ENCODE measurements around the gene SDHD.
"Not testable (repeated sequence)": the region's sequence is repeated elsewhere in the genome, so short reads cannot be mapped to it uniquely, and the experiment has no call there.

The SDHD gene

DNA sequence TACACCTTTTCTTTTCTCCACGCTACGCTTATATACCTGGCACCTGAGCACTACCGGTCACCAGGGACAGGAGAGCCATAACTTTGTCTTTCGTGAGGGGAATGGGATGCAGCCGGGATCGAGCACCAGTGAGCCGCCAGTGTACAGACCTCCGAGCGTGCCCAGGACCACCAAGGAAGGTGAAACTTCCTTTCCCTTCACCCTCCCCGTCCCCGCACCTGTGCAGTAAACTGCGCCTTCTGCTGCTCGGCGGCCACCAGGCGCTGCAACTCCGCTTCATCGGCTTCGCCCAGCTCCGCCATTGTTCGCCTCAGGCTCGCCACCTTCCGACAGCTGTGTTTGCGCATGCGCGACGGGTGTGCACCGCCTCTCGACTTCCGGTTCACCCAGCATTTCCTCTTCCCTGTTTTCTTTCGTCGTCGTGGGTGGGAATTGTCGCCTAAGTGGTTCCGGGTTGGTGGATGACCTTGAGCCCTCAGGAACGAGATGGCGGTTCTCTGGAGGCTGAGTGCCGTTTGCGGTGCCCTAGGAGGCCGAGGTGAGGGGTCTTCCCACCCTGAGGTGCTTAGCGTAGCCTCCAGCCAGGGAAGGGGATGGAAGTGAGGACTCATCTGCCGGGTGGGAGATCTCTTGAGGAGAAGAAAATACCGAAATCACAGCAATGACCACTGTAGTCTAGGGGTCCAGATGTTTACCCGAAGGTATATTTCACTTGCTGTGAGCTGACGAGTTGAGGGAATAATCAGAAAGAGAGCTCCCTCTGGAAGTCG is at the start of gene SDHD, which contains the start of gene TIMM8B:
Gene SDHD (plus strand): TSS at position 452 of the 770 bp plus-strand sequence. CDS start 35 bp downstream, at position 487.
Gene TIMM8B (minus strand): TSS at position 335 of the 770 bp plus-strand sequence. CDS start 33 bp downstream, at position 302.
- no peaks in the 10 kb centered on the region for H3K27me3 Mint-ChIP-seq
- peaks cover 78% of the 10 kb centered on the region for H3K4me1 Mint-ChIP-seq (ENCODE audit: low read depth)
- H3K27ac Mint-ChIP-seq: peak within 1 kb of the TSS; percentile 98
- H3K9me3 Mint-ChIP-seq: no peaks in the 10 kb centered on the region
- H3K4me3 Mint-ChIP-seq: peak within 1 kb of the TSS; percentile 97
- H3K36me3 Mint-ChIP-seq (ENCODE audit: low read depth): peaks cover 88% of the 10 kb centered on the region

DNA sequence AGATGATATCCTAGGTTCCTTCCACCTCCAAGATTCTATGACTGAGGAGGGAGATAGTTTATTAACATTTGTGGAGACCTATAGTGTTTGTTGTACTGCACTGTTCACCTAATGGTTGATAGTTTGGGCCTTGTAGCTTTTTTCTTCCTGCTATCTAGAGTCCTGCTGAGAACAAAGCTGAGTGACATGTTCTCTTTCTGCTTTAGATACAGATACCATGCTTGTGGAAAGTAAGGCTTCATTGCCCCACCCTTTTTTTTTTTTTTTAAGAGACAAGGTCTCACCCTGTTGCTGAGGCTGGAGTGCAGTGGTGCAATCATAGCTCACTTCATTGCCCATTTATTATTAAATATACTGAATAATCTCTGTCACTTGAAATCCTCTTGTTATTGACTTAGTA is 49.1 kb upstream of the SDHD start:
- Mint-ChIP-seq H3K4me3 (no peak overlapping the region), H3K36me3 (ENCODE audit: low read depth) (peaks cover 72% of the 10 kb centered on the region)

GRCh38 chr11:112042161-112042960 is 44.3 kb upstream of the SDHD start:
- Mint-ChIP-seq H3K9me3 (no peaks in the 10 kb centered on the region), H3K36me3 (ENCODE audit: low read depth) (peaks cover 86% of the 10 kb centered on the region), H3K4me3 (no peak overlapping the region), H3K27me3 (no peaks in the 10 kb centered on the region), H3K4me1 (ENCODE audit: low read depth) (peaks cover 21% of the 10 kb centered on the region), H3K27ac (peak overlapping the region; percentile 55)

More for the DNA sequence above, 49.1 kb upstream of the SDHD start:
- Mint-ChIP-seq H3K4me1 (ENCODE audit: low read depth) (peaks cover 15% of the 10 kb centered on the region), H3K27me3 (no peaks in the 10 kb centered on the region), H3K27ac (no peak overlapping the region), H3K9me3 (no peaks in the 10 kb centered on the region)

GRCh38 chr11:112042961-112043304 is 43.7 kb upstream of the SDHD start:
- Mint-ChIP-seq H3K4me3 (no peak overlapping the region), H3K9me3 (no peaks in the 10 kb centered on the region), H3K27ac (no peak overlapping the region), H3K4me1 (ENCODE audit: low read depth) (peaks cover 27% of the 10 kb centered on the region), H3K36me3 (ENCODE audit: low read depth) (peaks cover 86% of the 10 kb centered on the region), H3K27me3 (no peaks in the 10 kb centered on the region)

- H3K27ac Mint-ChIP-seq: no peak overlapping the region
- H3K36me3 Mint-ChIP-seq (ENCODE audit: low read depth): peaks cover 87% of the 10 kb centered on the region
Measured at GRCh38 chr11:112044961-112045360, 41.7 kb upstream of the SDHD start.

DNA sequence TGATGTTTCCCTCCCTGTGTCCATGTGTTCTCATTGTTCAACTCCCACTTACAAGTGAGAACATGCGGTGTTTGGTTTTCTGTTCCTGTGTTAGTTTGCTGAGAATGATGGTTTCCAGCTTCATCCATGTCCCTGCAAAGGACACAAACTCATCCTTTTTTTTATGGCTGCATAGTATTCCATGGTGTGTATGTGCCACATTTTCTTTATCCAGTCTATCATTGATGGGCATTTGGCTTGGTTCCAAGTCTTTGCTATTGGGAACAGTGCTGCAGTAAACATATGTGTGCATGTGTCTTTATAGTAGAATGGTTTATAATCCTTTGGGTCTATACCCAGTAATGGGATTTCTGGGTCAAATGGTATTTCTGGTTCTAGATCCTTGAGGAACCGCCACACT is 40.0 kb upstream of the SDHD start:
- Mint-ChIP-seq H3K4me1 (ENCODE audit: low read depth) (peaks cover 44% of the 10 kb centered on the region), H3K36me3 (ENCODE audit: low read depth) (peaks cover 90% of the 10 kb centered on the region)
- H3K27me3 Mint-ChIP-seq, H3K27ac Mint-ChIP-seq, H3K9me3 Mint-ChIP-seq, H3K4me3 Mint-ChIP-seq: not testable (repeated sequence)

More at GRCh38 chr11:112044961-112045360, 41.7 kb upstream of the SDHD start:
- no peaks in the 10 kb centered on the region for H3K9me3 Mint-ChIP-seq
- peaks cover 46% of the 10 kb centered on the region for H3K4me1 Mint-ChIP-seq (ENCODE audit: low read depth)
- H3K4me3 Mint-ChIP-seq: no peak overlapping the region
- H3K27me3 Mint-ChIP-seq: no peaks in the 10 kb centered on the region

- not testable (repeated sequence) for H3K4me3 Mint-ChIP-seq, H3K27me3 Mint-ChIP-seq, H3K9me3 Mint-ChIP-seq
- Mint-ChIP-seq H3K36me3 (ENCODE audit: low read depth) (peaks cover 83% of the 10 kb centered on the region), H3K27ac (peak overlapping the region; percentile 63), H3K4me1 (ENCODE audit: low read depth) (peaks cover 31% of the 10 kb centered on the region)
Measured at GRCh38 chr11:112048256-112048655, 38.4 kb upstream of the SDHD start.

- Mint-ChIP-seq H3K27ac (no peak overlapping the region), H3K9me3 (no peaks in the 10 kb centered on the region), H3K27me3 (no peaks in the 10 kb centered on the region), H3K4me1 (ENCODE audit: low read depth) (peaks cover 31% of the 10 kb centered on the region), H3K4me3 (no peak overlapping the region), H3K36me3 (ENCODE audit: low read depth) (peaks cover 82% of the 10 kb centered on the region)
Measured at GRCh38 chr11:112049777-112050176, 36.9 kb upstream of the SDHD start.

- Mint-ChIP-seq H3K9me3 (no peaks in the 10 kb centered on the region), H3K4me1 (ENCODE audit: low read depth) (peaks cover 31% of the 10 kb centered on the region), H3K27me3 (no peaks in the 10 kb centered on the region), H3K4me3 (no peak overlapping the region), H3K27ac (no peak overlapping the region), H3K36me3 (ENCODE audit: low read depth) (peaks cover 79% of the 10 kb centered on the region)
Measured at GRCh38 chr11:112050721-112051120, 36.0 kb upstream of the SDHD start.

GRCh38 chr11:112051768-112052167 is 34.9 kb upstream of the SDHD start:
- Mint-ChIP-seq H3K36me3 (ENCODE audit: low read depth) (peaks cover 75% of the 10 kb centered on the region), H3K9me3 (no peaks in the 10 kb centered on the region), H3K4me1 (ENCODE audit: low read depth) (peaks cover 40% of the 10 kb centered on the region), H3K4me3 (no peak overlapping the region), H3K27me3 (no peaks in the 10 kb centered on the region), H3K27ac (no peak overlapping the region)

DNA sequence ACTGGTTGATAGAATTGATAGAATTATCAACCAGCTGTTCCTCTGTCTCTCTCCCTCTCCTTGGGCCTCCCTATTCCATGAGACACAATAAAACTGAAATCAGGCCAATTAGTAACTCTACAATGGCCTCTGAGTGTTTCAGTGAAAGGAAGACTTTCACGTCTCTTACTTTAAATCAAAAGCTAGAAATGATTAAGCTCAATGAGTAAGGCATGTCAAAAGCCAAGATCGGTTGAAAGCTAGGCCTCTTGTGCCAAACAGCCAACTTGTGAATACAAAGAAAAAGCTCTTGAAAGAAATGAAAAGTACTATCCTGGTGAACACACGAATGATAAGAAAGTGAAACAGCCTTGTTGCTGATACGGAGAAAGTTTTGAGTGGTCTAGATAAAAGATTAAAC is 29.5 kb upstream of the SDHD start:
- no peak overlapping the region for H3K4me3 Mint-ChIP-seq

GRCh38 chr11:112058103-112058502 is 28.6 kb upstream of the SDHD start:
- H3K27ac Mint-ChIP-seq: no peak overlapping the region
- no peaks in the 10 kb centered on the region for H3K9me3 Mint-ChIP-seq
- peaks cover 72% of the 10 kb centered on the region for H3K36me3 Mint-ChIP-seq (ENCODE audit: low read depth)
- H3K4me1 Mint-ChIP-seq (ENCODE audit: low read depth): peaks cover 18% of the 10 kb centered on the region
- no peak overlapping the region for H3K4me3 Mint-ChIP-seq
- H3K27me3 Mint-ChIP-seq: no peaks in the 10 kb centered on the region

More for the DNA sequence above, 29.5 kb upstream of the SDHD start:
- peaks cover 63% of the 10 kb centered on the region for H3K36me3 Mint-ChIP-seq (ENCODE audit: low read depth)
- peaks cover 18% of the 10 kb centered on the region for H3K4me1 Mint-ChIP-seq (ENCODE audit: low read depth)
- H3K27me3 Mint-ChIP-seq: no peaks in the 10 kb centered on the region
- H3K9me3 Mint-ChIP-seq: no peaks in the 10 kb centered on the region
- H3K27ac Mint-ChIP-seq: peak overlapping the region; percentile 69

- Mint-ChIP-seq H3K4me3 (no peak overlapping the region), H3K27ac (no peak overlapping the region), H3K4me1 (ENCODE audit: low read depth) (no peaks in the 10 kb centered on the region), H3K36me3 (ENCODE audit: low read depth) (peaks cover 43% of the 10 kb centered on the region), H3K9me3 (no peaks in the 10 kb centered on the region), H3K27me3 (no peaks in the 10 kb centered on the region)
Measured at GRCh38 chr11:112062923-112063322, 23.8 kb upstream of the SDHD start.

DNA sequence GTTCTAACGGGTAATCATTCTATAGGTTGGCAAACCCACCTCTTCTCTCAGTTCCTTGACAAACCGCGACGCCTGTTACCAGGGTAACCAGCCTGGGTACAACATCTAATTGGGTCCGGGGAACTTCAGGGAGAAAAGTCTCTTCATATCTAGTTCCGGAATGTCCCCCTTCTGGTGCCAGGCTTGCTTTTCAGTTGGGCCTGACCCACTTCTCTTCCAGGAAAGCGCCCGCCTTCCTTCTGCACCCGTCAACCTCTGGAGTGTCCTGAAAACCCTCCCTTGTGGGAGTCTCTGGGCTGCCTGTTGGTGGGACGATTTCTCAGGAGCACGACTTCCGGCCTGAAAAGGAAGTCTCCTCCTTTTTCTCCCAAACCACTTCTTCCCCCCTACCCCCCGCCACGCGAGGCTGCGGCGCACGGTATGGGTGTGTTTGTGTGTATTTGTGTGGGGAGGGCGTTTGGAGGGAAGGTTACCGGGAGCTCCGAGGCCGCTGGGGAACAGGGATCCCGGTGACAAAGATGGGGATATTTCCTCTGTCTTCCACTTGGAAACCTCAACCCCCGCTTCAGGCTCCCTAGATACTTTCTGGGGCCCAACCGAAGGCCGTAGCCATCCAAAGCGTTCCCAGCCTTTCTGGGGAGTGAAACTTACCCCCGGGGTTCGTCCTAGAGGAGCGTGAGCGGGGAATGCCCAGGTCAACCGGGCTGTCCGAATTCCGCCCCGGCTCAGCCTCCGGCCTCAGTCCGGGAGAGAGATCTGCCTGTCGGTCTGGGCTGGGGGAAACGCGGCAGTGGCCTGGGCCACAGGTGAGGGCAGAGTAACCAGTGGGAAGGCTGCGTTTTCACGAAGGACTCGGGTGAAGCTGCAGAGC is 12.5 kb upstream of the SDHD start, which contains the start of the genes NKAPD1 and PIH1D2:
Gene NKAPD1 (plus strand): TSS at position 359 of the 871 bp plus-strand sequence. CDS start 1,276 bp downstream, outside the sequence.
Gene PIH1D2 (minus strand): TSS at position 77 of the 871 bp plus-strand sequence. CDS start 843 bp downstream, outside the sequence.
- Mint-ChIP-seq H3K36me3 (ENCODE audit: low read depth) (peaks cover 27% of the 10 kb centered on the region), H3K27me3 (peaks cover 8% of the 10 kb centered on the region), H3K4me1 (ENCODE audit: low read depth) (peaks cover 34% of the 10 kb centered on the region), H3K27ac (peak within 1 kb of the TSS; percentile 98), H3K9me3 (no peaks in the 10 kb centered on the region), H3K4me3 (peak within 1 kb of the TSS; percentile 97)
